Neural progenitor cell (in vitro differentiated cells): ENCODE data around the gene CHCHD10. TPM values are rescaled to one million over a fixed set of nuclear protein-coding genes. Genes with fewer than 3 reads are reported as not detected.

Experiments
- DNase-seq: peaks from one replicate; pipeline ENCODE4 v3.0.0-alpha.2; 2016; ENCODE audit warnings: low spot score
- H2AFZ ChIP-seq: fragments of 200-600 bp; sonication (generic); replicated peaks from 2 replicates; pipeline ENCODE4 v1.6.1; 2016; ENCODE audit warnings: antibody characterized with exemption
- H3F3A ChIP-seq: fragments of 200-600 bp; sonication (generic); 2 replicates; pipeline ENCODE4 v1.6.1; 2016; ENCODE audit warnings: antibody characterized with exemption, low read depth
- H3K27ac ChIP-seq: fragments of 200-600 bp; sonication (generic); 2 replicates; pipeline ENCODE4 v1.5.1; 2016; ENCODE audit warnings: mild to moderate bottlenecking
- H3K27me3 ChIP-seq: fragments of 200-600 bp; sonication (generic); 2 replicates; pipeline ENCODE4 v1.6.1; 2016; ENCODE audit warnings: mild to moderate bottlenecking, moderate library complexity
- H3K36me3 ChIP-seq: fragments of 200-600 bp; sonication (generic); 2 replicates; pipeline ENCODE4 v1.5.1; 2016
- H3K4me1 ChIP-seq: fragments of 200-600 bp; sonication (generic); 2 replicates; pipeline ENCODE4 v1.6.1; 2016; ENCODE audit warnings: mixed run types
- H3K4me2 ChIP-seq: fragments of 200-600 bp; sonication (generic); 2 replicates; pipeline ENCODE4 v1.6.1; 2016
- H3K4me3 ChIP-seq: fragments of 200-600 bp; sonication (generic); 2 replicates; pipeline ENCODE4 v1.5.1; 2016
- H3K79me2 ChIP-seq: fragments of 200-600 bp; sonication (generic); 2 replicates; pipeline ENCODE4 v1.6.1; 2016; ENCODE audit warnings: low read depth
- H3K9ac ChIP-seq: fragments of 200-600 bp; sonication (generic); 2 replicates; pipeline ENCODE4 v1.6.1; 2016
- H3K9me3 ChIP-seq: fragments of 200-600 bp; sonication (generic); 2 replicates; pipeline ENCODE4 v1.5.1; 2016; ENCODE audit warnings: low read depth
- H4K20me1 ChIP-seq: fragments of 200-600 bp; sonication (generic); 2 replicates; pipeline ENCODE4 v1.6.1; 2016; ENCODE audit warnings: low read depth
- H3K27ac Mint-ChIP-seq: 3 replicates; pipeline ENCODE4 v1.8.0; 2021; ENCODE audit warnings: mixed read lengths
- H3K27me3 Mint-ChIP-seq: 2 replicates; pipeline ENCODE4 v1.8.0; 2022; ENCODE audit warnings: low read depth, mild to moderate bottlenecking, inconsistent platforms, moderate library complexity, mixed read lengths; ENCODE audit not compliant: insufficient read depth
- H3K36me3 Mint-ChIP-seq: 3 replicates; pipeline ENCODE4 v1.8.0; 2021; ENCODE audit warnings: mixed read lengths
- H3K4me1 Mint-ChIP-seq: 3 replicates; pipeline ENCODE4 v1.8.0; 2021; ENCODE audit warnings: mixed read lengths
- H3K4me3 Mint-ChIP-seq: 3 replicates; pipeline ENCODE4 v1.8.0; 2021; ENCODE audit warnings: mild to moderate bottlenecking, moderate library complexity, mixed read lengths
- H3K9me3 Mint-ChIP-seq: 3 replicates; pipeline ENCODE4 v1.8.0; 2020; ENCODE audit warnings: mixed read lengths
- CTCF ChIP-seq: fragments of 200-600 bp; sonication (generic); IDR thresholded peaks from 2 replicates; pipeline ENCODE4 v1.5.1; 2017; ENCODE audit warnings: antibody characterized with exemption, mild to moderate bottlenecking
- EZH2 ChIP-seq: fragments of 200-600 bp; sonication (generic); IDR thresholded peaks from 2 replicates; pipeline ENCODE4 v1.6.1; 2017; ENCODE audit warnings: antibody characterized with exemption, mild to moderate bottlenecking, moderate library complexity
- EZH2phosphoT487 ChIP-seq: fragments of 200-600 bp; sonication (generic); IDR thresholded peaks from 2 replicates; pipeline ENCODE4 v1.6.1; 2017; ENCODE audit warnings: antibody characterized with exemption
- total RNA-seq: library from RNA; depleted of rRNA; stranded (reverse); fragments of >200 nt; gene quantifications from 2 replicates; pipeline ENCODE4 v1.2.3, GENCODE V29; 2015; ENCODE audit warnings: low replicate concordance

CHCHD10 gene
- total RNA-seq, 1 donor from 2014 or later, result 9.1 TPM

- Histone ChIP-seq H3K36me3 (no peaks in the 10 kb centered on the region), H3K4me2 (no peak overlapping the region), H3K4me3 (no peak overlapping the region), H2AFZ (no peak overlapping the region), H3K9me3 (no peaks in the 10 kb centered on the region), H3K9ac (no peak overlapping the region), H3F3A (peaks cover 16% of the 10 kb centered on the region), H3K27me3 (no peaks in the 10 kb centered on the region), H4K20me1 (peaks cover 12% of the 10 kb centered on the region), H3K27ac (no peak overlapping the region), H3K4me1 (peaks cover 13% of the 10 kb centered on the region), H3K79me2 (peaks cover 12% of the 10 kb centered on the region)
- DNase-seq, result no peak
- no peaks in the 10 kb centered on the region for H3K36me3 Mint-ChIP-seq
- H3K9me3 Mint-ChIP-seq, result no peaks in the 10 kb centered on the region
- TF ChIP-seq CTCF (no peak), EZH2 (no peak), EZH2phosphoT487 (no peak)
- H3K4me3 Mint-ChIP-seq, result no peak overlapping the region
- no peak overlapping the region for H3K27ac Mint-ChIP-seq
- H3K27me3 Mint-ChIP-seq, result peaks cover 4% of the 10 kb centered on the region
- peaks cover 24% of the 10 kb centered on the region for H3K4me1 Mint-ChIP-seq
Measured at GRCh38 chr22:23783265-23784150, 15.7 kb upstream of the CHCHD10 start.

GRCh38 chr22:23782703-23783102 is 14.9 kb upstream of the CHCHD10 start:
- H3K4me3 ChIP-seq, result no peak overlapping the region
- peaks cover 5% of the 10 kb centered on the region for H3K4me1 ChIP-seq
- Mint-ChIP-seq H3K4me1 (peaks cover 16% of the 10 kb centered on the region), H3K9me3 (no peaks in the 10 kb centered on the region), H3K27me3 (peaks cover 4% of the 10 kb centered on the region), H3K36me3 (no peaks in the 10 kb centered on the region), H3K27ac (no peak overlapping the region), H3K4me3 (no peak overlapping the region)
- H3K27ac ChIP-seq, result no peak overlapping the region
- H3K4me2 ChIP-seq, result no peak overlapping the region
- no peak overlapping the region for H3K9ac ChIP-seq
- H4K20me1 ChIP-seq, result peaks cover 4% of the 10 kb centered on the region
- no peaks in the 10 kb centered on the region for H3K9me3 ChIP-seq
- H3K27me3 ChIP-seq, result no peaks in the 10 kb centered on the region
- H3K79me2 ChIP-seq, result peaks cover 4% of the 10 kb centered on the region
- no peak for TF ChIP-seq EZH2phosphoT487
- TF ChIP-seq EZH2, result no peak
- no peak for TF ChIP-seq CTCF
- peaks cover 15% of the 10 kb centered on the region for H3F3A ChIP-seq
- no peak overlapping the region for H2AFZ ChIP-seq
- DNase-seq, result no peak
- no peaks in the 10 kb centered on the region for H3K36me3 ChIP-seq

- no peaks in the 10 kb centered on the region for H3K9me3 Mint-ChIP-seq
Measured at GRCh38 chr22:23782252-23782651, 14.5 kb upstream of the CHCHD10 start.

More at GRCh38 chr22:23782252-23782651, 14.5 kb upstream of the CHCHD10 start:
- no peak overlapping the region for H3K4me2 ChIP-seq
- peaks cover 13% of the 10 kb centered on the region for H3K4me1 Mint-ChIP-seq
- H3K27me3 Mint-ChIP-seq, result peaks cover 4% of the 10 kb centered on the region
- H3K27ac ChIP-seq, result no peak overlapping the region
- H3K4me1 ChIP-seq, result peaks cover 5% of the 10 kb centered on the region
- no peaks in the 10 kb centered on the region for H3K9me3 ChIP-seq
- H2AFZ ChIP-seq, result no peak overlapping the region
- H3K36me3 ChIP-seq, result no peaks in the 10 kb centered on the region
- H3K9ac ChIP-seq, result no peak overlapping the region
- H3F3A ChIP-seq, result peaks cover 11% of the 10 kb centered on the region
- H3K4me3 Mint-ChIP-seq, result no peak overlapping the region
- H3K36me3 Mint-ChIP-seq, result no peaks in the 10 kb centered on the region
- TF ChIP-seq CTCF, result no peak
- TF ChIP-seq EZH2, result no peak
- TF ChIP-seq EZH2phosphoT487, result no peak
- H3K27ac Mint-ChIP-seq, result no peak overlapping the region
- H3K79me2 ChIP-seq, result no peaks in the 10 kb centered on the region
- H3K27me3 ChIP-seq, result no peaks in the 10 kb centered on the region
- DNase-seq, result no peak
- no peak overlapping the region for H3K4me3 ChIP-seq
- no peaks in the 10 kb centered on the region for H4K20me1 ChIP-seq
